Measurements from ENCODE around the gene HM13. TPM values are rescaled to one million over a fixed set of nuclear protein-coding genes. Genes with fewer than 3 reads are reported as not detected.

The HM13 gene
- total and polyA plus RNA-seq, 2 donors (not counting 3 experiments of a cell fraction or from before 2014, with no cell fraction given) = 211 to 218 TPM

- no peak overlapping the region for H2AFZ ChIP-seq (ENCODE audit: low read depth, low read length)
- POLR2A ChIA-PET = interaction anchor here (0.5 to 2.0 kb wide), 5 partner anchors 44 to 184 kb away, joined by 3 to 14 read pairs (median 7); partner anchors contain the start of gene ID1
- no peak overlapping the region for H3K4me3 ChIP-seq (replicated peaks in 1 of 3; ENCODE audit: insufficient read depth in 1 of 3, low read depth in 1 of 3, low read length in 3 of 3)
- H3K9ac ChIP-seq (replicated peaks; ENCODE audit: extremely low read depth, insufficient read depth, low read length) = peak overlapping the region; percentile 92
- peaks cover 11 to 19% of the 10 kb centered on the region in 2 experiments for H3K36me3 ChIP-seq (ENCODE audit: control insufficient read depth in 2 of 2, extremely low read depth in 1 of 2, insufficient read depth in 2 of 2, low read length in 2 of 2)
- BruUV-seq (replicated peaks) = no TSS peak
- H3K9me1 ChIP-seq (replicated peaks; ENCODE audit: control insufficient read depth, extremely low read depth, insufficient read depth, low read length) = no peaks in the 10 kb centered on the region
- no peaks in the 10 kb centered on the region for H3K9me3 ChIP-seq (replicated peaks; ENCODE audit: control insufficient read depth, insufficient read depth, low read length)
- dilution Hi-C loops (cut with MboI; ENCODE audit: extremely low pct_ligation_motif_present, low sequenced_read_pairs) = no loop called here
- peak overlapping the region; percentile 75 for H3K4me2 ChIP-seq (ENCODE audit: insufficient read depth, low read length)
- DNase-seq (ENCODE audit: low read depth, low spot score) (peak; percentile 92), FAIRE-seq (peak; percentile 99)
- intact Hi-C loops (cut with micrococcal nuclease) = loop anchor here (1.0 to 2.0 kb wide), 2 partner anchors 11 to 46 kb away; partner anchors contain the start of gene HM13
- H4K20me1 ChIP-seq (replicated peaks; ENCODE audit: control insufficient read depth, extremely low read depth, insufficient read depth, low read length) = no peaks in the 10 kb centered on the region
- H3K79me2 ChIP-seq (ENCODE audit: control insufficient read depth, insufficient read depth, low read length) = no peaks in the 10 kb centered on the region
- TF ChIP-seq CTCF (IDR thresholded peaks at IDR 0.05; ENCODE audit: extremely low read depth in 1 of 2, insufficient read depth in 1 of 2, low read depth in 1 of 2, low read length in 2 of 2) = no peak
- no peak for TF ChIP-seq MAX (IDR thresholded peaks at IDR 0.05; ENCODE audit: insufficient read depth, insufficient read length)
- peak; percentile 99 for TF ChIP-seq FOS (IDR thresholded peaks at IDR 0.05; ENCODE audit: borderline replicate concordance, insufficient read depth, low read length)
- TF ChIP-seq MYC (IDR thresholded peaks at IDR 0.05; ENCODE audit: low read depth, low read length) = no peak
- TF ChIP-seq GATA2 (IDR thresholded peaks at IDR 0.05; ENCODE audit: insufficient read depth, insufficient read length, low read depth, low read length) = no peak
- TF ChIP-seq EZH2 (IDR thresholded peaks at IDR 0.05; ENCODE audit: borderline replicate concordance, low read depth, low read length, severe bottlenecking) = no peak
- no peak for TF ChIP-seq POLR2A (IDR thresholded peaks at IDR 0.05; ENCODE audit: low read depth, low read length)
- TF ChIP-seq JUN (IDR thresholded peaks at IDR 0.05; ENCODE audit: borderline replicate concordance, insufficient read depth, insufficient read length, low read depth) = peak; percentile 97
- peak; percentile 89 for TF ChIP-seq POLR2AphosphoS5 (IDR thresholded peaks at IDR 0.05; ENCODE audit: insufficient read depth, low read depth, low read length)
- H3K27ac ChIP-seq (ENCODE audit: insufficient read depth, low read depth, low read length) = peak overlapping the region; percentile 100
- peaks cover 35% of the 10 kb centered on the region for H3K4me1 ChIP-seq (ENCODE audit: control insufficient read depth, extremely low read depth, insufficient read depth, low read length)
- CTCF ChIA-PET = interaction anchor here (0.6 to 30.9 kb wide), 24 partner anchors 8 to 166 kb away, joined by 3 to 1817 read pairs (median 4); partner anchors contain the start of genes BCL2L1, HM13 and ID1
- no peaks in the 10 kb centered on the region for H3K27me3 ChIP-seq (ENCODE audit: control insufficient read depth in 2 of 2, insufficient read depth in 2 of 2, low read length in 2 of 2)
These were observed 46.7 kb downstream of the HM13 start for GRCh38 chr20:31560746-31561598.

Measured in endothelial cell of umbilical vein (primary cell).